Posterior vena cava (tissue), 2 donors: ENCODE measurements around the gene LRP1B. TPM values are rescaled to one million over a fixed set of nuclear protein-coding genes. Genes with fewer than 3 reads are reported as not detected.
"Not testable (repeated sequence)": the region's sequence is repeated elsewhere in the genome, so short reads cannot be mapped to it uniquely, and the experiment has no call there.

Experiments used
- DNase-seq: peaks from one replicate; pipeline ENCODE4 v3.0.0-alpha.2; 2020; ENCODE audit warnings: low spot score
- intact Hi-C, 2 donors: fragments of 100-400 bp; cut with DNase I; formaldehyde crosslinking; loops; one replicate each; pipeline versions ENCODE4 v1.14.1 to v1.14.2; 2022 to 2023
- total RNA-seq, 2 donors: library from RNA; stranded (reverse); fragmentation: NEBNext Ultra II Directional; extraction: Animal tissue kit (Norgen Biotek cat#: 25700); gene quantifications; one replicate each; pipeline ENCODE4 v1.2.1, GENCODE V29; 2021
- donor health status: DM: yes; HTN: yes; CAD: no.
- donor health status: DM: yes; HTN: yes; CAD: no.

Gene LRP1B
- total RNA-seq, 2 donors from 2014 or later, result 0.46 to 0.48 TPM

DNA sequence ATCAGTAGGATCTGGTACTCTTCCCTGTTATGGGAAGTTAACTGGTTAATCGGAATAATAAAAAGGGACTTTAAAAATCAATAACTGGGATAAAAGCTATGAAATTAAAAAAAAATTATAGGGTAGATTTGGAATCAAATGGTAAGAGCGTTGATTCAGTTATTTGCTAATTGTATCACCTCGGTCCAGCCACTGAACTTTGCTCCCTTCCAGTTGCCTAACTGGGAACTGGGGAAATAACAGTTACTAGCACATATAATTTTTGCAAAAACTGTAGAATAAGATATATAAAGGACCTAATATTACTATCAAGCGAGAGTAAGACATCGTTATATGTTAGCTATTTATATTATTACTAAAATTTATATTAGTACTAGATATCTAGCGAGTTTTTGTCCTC, 302.1 kb downstream of the LRP1B start:
- no peak for DNase-seq
- intact Hi-C loops, result no loop called here

- no peak for DNase-seq
- intact Hi-C loops, result no loop called here
These were observed 306.0 kb downstream of the LRP1B start for GRCh38 chr2:141824790-141825189.

DNA sequence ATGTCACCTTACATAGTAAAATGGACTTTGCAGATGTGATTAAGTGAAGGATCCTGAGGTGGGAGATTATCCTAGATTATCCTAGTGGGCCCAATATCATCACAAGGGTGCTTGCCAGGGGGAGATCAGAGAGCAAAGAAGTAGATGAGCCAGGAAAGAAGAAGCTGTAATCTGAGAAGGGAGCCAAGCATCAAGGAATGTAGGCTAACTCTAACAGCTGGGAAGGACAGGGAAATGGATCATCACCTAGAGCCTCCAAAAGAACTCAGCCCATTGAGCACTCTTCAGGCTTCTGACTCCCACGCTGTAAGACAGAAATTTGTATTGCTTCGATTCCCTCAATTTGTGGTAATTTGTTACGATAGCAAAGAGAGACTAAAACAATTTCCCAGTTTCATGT, 309.9 kb downstream of the LRP1B start:
- intact Hi-C loops, result no loop called here
- DNase-seq, result no peak

- DNase-seq, intact Hi-C loops: not testable (repeated sequence)
These were observed 315.5 kb downstream of the LRP1B start for GRCh38 chr2:141815320-141815719.

- no peak for DNase-seq
- intact Hi-C loops, result no loop called here
These were observed 316.7 kb downstream of the LRP1B start for GRCh38 chr2:141814150-141814549.

DNA sequence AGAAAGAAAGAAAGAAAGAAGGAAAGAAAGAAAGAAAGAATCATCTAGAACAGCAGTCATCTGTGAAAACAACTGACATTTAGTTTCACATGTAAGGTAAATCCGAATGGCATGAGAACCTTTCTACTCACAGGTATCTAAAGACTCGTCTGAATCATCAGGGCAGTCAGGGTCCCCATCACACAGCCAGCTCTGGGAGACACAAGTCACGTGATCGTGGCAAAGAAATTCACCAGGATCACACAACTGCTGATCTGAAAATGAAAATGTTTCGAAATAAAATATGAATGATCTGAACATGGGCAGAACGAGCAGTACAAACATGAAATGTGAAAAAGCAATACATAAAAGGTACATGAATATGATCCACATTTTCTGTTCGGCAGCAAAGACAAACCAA, 320.7 kb downstream of the LRP1B start:
- no peak for DNase-seq
- intact Hi-C loops, result no loop called here

GRCh38 chr2:141806090-141806489, 324.7 kb downstream of the LRP1B start:
- intact Hi-C loops, result no loop called here
- no peak for DNase-seq

DNA sequence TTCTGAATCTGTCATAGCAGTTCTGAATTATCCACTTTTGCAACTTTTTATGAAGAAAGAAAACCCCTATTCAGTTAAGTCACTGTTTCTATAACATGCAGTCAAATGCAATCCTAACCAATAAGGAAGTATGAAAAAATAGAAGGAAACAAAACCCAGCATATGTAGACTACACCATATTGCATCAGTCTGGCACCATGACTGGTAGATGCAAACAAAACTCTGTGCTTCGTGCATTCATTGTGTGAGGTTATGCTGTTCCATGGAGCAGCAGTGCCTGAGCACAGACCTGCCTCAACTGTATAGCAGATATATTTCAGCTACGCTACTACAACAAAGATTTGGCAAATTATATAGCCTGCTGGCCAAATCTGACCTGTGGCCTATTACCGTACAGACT, 325.5 kb downstream of the LRP1B start:
- intact Hi-C loops, result no loop called here
- DNase-seq, result no peak

DNA sequence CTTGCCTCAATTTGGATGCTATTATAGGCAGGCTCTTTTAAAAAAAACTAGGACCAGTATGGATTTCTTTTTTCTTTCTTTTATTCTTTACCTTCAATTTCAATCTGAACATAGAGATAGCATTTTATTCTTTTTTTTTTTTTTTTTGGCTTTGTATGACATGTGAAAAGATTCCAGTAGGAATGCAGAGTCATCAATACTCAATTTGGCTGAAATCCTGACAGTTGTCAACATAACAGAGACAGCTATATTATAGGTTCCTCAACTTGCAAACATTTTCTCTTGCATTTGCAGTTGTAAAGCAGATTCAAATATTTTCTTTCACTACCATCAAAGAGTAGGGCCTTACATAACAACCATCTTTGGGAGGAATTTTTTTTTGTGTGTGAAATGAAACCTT, 334.4 kb downstream of the LRP1B start:
- intact Hi-C loops, result no loop called here
- DNase-seq, result no peak

DNA sequence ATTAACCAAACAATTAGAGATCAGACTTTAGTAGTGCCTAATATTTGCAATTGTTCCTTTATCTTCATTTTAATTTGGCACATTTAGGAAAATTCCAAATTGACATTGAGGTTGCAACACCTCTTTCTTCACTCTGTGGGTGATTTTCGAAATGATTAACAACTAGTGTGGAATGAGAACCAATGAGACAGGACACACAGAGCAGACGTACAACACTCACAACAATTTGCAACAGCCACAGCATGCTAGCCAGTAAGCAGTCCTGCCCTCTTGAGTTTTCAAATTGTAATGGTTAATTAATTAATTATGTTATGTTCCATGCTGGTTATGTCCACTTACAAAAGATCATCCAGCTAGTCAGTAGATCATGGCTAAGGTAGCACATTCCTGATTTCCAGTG, 339.3 kb downstream of the LRP1B start:
- intact Hi-C loops, result no loop called here
- DNase-seq, result no peak

DNA sequence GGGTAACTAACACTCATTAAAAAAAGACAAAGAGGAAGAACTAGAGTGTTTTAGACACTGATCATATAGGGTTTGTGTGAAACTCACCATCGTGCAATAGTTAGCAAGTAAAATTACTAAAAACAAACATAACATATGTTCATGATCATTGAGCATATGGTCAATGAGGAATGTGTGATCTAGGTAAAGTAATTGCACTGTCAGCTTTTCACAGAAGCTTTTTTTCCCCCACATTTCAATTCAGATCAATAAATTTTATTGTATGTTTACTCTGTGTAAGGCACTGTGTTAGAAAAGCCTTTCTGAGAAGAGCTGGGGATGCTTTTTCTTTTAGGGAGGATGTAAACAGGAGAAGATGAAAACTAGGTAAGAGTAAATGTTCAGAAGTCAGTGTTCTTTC, 348.2 kb downstream of the LRP1B start:
- no peak for DNase-seq
- intact Hi-C loops, result no loop called here

DNA sequence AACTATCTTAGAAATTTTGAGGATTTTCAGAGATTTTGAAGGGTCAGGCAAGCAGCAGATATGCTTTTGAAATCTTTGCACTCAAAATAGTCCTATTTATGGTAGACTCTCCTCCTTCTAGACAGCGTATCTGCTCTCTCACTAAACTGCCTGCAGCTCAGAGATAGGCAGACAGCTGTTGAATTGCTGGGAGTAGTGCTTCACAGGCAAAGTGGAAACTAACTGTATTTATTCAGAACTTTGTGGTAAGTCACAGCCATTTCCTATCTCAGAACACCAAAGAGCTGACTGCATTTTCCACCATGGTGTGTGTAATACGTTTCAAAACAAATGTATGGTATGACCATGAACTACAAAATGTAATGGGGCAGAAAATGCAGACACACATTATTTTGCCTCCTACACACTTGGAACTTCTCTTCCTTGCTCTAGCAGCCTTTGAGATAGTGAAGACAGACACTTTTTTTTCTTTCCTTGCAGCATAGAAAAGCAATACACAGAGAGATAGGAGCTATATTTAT, 352.4 kb downstream of the LRP1B start:
- intact Hi-C loops, result no loop called here
- no peak for DNase-seq

GRCh38 chr2:141770530-141770929, 360.3 kb downstream of the LRP1B start:
- intact Hi-C loops, result no loop called here
- no peak for DNase-seq

GRCh38 chr2:141767691-141768090, 363.1 kb downstream of the LRP1B start:
- intact Hi-C loops, result no loop called here
- DNase-seq, result no peak

DNA sequence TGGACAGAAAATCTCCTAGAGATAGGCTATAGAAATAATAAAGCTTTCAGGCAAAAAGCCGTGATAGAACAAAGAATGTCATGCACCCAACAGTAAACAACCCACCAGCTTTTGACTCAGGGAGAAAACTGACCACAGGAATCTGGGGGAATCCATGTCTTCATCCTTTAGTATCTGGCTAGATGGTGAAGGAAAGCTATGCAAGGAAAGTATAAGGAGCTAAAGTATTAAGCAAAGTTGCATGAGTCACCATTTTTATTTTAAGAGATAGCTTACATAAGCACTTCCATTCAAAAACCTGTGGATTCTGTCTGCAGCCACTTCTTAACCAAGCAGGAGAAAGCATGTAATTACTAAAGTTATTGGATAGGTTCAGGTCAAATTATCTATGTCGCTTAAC, 363.8 kb downstream of the LRP1B start:
- DNase-seq, result no peak
- intact Hi-C loops, result no loop called here

- intact Hi-C loops, result no loop called here
- DNase-seq, result no peak
These were observed 364.6 kb downstream of the LRP1B start for GRCh38 chr2:141766225-141766624.

DNA sequence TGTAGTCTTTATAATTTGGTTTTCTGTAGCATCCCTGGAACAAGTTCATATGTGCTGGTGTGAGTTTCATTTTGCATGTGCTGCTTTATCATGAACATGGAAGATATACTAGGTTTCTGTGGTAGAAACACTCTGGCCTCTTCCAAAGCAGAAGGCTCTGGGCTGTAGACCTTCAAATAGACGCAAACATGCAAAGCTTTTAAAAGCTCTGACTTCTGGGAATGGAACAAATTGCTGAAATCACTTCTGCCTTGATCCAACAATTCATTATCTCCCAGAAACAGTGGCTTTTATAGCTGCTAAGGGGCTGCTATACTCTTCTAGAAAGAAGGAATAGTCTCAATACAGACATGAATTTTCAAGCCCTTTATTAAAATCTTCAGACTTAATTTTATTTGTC, 382.2 kb downstream of the LRP1B start:
- intact Hi-C loops, result no loop called here
- DNase-seq, result no peak

DNA sequence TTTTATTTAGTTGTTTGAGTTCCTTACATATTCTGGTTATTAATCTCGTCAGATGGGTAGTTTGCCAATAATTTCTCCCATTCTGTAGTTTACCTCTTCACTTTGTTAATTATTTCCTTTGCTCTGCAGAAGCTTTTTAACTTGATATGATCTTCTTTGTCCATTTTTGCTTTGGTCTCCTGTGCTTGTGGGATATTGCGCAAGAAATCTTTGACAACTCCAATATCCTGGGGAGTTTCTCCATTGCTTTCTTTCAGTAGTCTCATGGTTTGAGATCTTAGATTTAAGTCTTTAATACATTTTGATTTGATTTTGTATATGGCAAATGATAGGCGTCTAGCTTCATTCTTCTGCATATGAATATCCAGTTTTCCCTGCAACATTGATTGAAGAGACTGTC, 389.2 kb downstream of the LRP1B start:
- DNase-seq, result no peak
- intact Hi-C loops, result no loop called here

DNA sequence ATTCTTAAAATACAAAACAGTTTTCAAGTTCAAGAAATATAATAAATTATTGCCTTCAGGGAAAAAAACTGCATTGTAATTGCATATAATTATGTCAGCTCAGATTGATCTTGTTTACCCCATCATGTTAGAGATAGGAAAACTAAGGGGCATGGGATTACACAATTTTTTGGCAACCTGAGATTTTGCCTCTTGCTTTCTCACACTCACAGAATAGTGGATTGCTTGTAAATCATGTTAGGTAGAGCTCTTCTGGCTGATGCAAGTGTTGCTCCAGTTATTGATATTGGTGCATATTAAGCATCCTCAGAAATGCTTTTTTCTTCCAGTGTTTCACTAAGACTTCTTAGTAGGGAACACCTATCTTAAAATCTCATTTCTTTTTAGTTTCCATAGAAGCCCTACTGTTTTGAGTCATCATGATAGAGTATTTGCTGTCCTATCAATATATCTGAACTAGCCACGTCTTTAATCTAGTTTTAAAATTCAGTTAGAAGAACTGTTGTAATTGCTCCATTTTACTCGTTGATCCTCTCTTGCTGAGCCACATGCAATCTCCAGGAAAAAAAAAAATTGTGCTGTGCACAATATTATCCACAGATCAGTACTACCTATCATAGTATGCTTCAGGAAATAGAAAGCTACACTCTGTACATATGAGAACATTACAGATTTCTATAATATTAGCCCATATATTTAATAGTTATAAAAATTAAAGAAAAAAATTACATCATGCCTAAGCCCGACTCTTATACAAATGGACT, 393.1 kb downstream of the LRP1B start:
- intact Hi-C loops, result no loop called here
- no peak for DNase-seq

DNA sequence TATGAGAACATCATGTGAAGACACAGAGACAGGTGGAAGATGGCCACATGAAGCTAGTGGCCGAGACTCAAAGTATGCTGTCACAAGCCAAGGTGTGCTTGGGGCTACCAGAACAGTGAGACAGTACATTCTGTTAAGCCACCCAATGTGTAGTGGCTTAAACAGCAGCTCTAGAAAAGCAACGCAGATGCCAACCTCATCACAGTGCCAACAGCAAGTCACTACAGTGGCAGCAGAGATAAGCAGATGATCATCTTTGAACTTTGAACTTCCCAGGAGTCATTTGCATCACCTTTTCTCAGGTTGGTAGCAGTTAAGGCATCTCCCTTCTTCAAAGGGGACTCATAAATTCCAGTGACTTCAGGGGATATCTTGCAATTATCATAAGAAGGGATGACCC, 394.4 kb downstream of the LRP1B start:
- intact Hi-C loops, result no loop called here
- DNase-seq, result no peak

DNA sequence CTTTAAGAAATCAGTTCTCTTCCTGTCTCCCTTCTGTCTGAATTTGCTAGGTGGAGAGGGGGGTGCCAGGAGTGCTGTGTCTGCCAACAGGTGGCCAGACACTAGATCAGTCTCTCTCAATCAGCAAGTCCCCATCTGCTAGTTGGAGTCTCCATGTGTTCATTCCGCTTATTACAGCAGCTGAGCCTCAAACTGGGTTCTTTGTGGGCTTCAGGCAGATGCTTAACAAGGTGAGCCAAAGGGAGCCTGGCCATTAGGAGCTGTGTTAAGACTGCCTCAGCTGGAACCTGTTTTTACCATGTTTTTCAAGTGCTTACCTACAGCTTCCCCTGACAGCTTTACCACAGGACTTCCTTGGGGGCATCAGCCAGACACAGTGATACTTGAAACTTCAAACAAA, 401.9 kb downstream of the LRP1B start:
- no peak for DNase-seq
- intact Hi-C loops, result no loop called here

GRCh38 chr2:141728142-141728541, 402.7 kb downstream of the LRP1B start:
- intact Hi-C loops, result no loop called here
- no peak for DNase-seq
